Measurements from ENCODE around the gene IL24.
A peak's percentile ranks its signal among the peaks of the same experiment; 100 is the strongest.
"Not testable (repeated sequence)": the region's sequence is repeated elsewhere in the genome, so short reads cannot be mapped to it uniquely, and the experiment has no call there.

Gene IL24

GRCh38 chr1:206897175-206897574 is at the start of gene IL24:
TSS of gene IL24 (plus strand) at chr1:206897443. CDS start at chr1:206897833, 390 bp downstream.
- no peak for DNase-seq (ENCODE audit: low read depth)

GRCh38 chr1:206847946-206848345 is 49.3 kb upstream of the IL24 start:
- DNase-seq (ENCODE audit: low read depth) = no peak

DNA sequence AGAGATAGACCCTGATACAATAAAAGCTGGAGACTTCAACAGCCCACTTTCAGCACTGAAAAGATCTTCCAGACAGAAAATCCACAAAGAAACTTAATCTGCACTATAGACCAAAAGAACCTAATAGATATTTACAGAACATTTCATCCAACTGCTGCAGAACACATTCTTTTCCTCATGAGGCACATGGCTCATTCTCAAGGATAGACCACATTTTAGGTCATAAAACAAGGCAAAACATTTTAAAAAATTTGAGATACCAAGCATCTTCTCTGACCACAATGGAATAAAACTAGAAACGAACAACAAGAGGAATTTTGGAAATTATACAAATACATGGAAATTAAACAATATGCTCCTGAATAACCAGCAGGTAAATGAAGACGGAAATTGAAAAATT is 46.8 kb upstream of the IL24 start:
- no peak for DNase-seq (ENCODE audit: low read depth)

DNA sequence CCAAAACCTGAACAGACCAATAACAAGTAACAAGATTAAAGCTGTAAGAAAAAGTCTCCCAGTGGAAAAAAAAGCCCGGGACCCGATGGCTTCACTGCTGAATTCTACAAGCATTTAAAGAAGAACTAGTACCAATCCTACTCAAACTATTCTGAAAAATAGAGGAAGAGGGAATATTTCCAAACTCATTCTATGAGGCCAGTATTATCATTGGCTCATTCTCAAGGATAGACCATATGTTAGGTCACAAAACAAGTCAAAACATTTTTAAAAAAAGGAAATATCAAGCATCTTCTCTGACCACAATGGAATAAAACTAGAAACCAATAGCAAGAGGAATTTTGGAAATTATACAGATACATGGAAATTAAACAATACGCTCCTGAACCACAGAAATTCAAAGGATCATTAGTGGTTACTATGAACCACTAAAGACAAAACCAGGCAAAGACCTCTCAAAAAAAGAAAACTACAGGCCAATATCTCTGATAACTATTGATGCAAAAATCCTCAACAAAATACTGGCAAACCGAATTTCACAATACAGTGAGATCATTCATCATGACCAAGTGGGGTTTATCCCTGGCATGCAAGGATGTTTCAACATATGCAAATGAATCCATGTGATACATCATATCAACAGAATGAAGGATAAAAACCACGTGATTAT is 45.8 kb upstream of the IL24 start:
- no peak for DNase-seq (ENCODE audit: low read depth)

DNA sequence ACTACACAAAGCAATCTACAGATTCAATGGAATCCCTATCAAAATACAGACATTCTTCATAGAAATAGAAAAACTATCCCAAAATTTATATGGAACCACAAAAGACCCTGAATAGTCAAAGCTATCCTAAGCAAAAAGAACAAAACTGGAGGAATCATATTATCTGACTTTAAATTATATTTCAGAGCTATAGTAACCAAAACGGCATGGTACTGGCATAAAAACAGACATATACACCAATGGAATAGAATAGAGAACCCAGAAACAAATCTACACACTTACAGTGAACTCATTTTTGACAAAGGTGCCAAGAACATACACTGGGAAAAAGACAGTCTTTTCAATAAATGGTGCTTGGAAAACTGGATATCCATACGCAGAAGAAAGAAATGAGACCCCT is 44.6 kb upstream of the IL24 start:
- not testable (repeated sequence) for DNase-seq (ENCODE audit: low read depth)

GRCh38 chr1:206853696-206854095 is 43.5 kb upstream of the IL24 start:
- DNase-seq (ENCODE audit: low read depth) = not testable (repeated sequence)

GRCh38 chr1:206854401-206855129 is 42.7 kb upstream of the IL24 start:
- no peak for DNase-seq (ENCODE audit: low read depth)

GRCh38 chr1:206855859-206856258 is 41.4 kb upstream of the IL24 start:
- DNase-seq (ENCODE audit: low read depth) = no peak

DNA sequence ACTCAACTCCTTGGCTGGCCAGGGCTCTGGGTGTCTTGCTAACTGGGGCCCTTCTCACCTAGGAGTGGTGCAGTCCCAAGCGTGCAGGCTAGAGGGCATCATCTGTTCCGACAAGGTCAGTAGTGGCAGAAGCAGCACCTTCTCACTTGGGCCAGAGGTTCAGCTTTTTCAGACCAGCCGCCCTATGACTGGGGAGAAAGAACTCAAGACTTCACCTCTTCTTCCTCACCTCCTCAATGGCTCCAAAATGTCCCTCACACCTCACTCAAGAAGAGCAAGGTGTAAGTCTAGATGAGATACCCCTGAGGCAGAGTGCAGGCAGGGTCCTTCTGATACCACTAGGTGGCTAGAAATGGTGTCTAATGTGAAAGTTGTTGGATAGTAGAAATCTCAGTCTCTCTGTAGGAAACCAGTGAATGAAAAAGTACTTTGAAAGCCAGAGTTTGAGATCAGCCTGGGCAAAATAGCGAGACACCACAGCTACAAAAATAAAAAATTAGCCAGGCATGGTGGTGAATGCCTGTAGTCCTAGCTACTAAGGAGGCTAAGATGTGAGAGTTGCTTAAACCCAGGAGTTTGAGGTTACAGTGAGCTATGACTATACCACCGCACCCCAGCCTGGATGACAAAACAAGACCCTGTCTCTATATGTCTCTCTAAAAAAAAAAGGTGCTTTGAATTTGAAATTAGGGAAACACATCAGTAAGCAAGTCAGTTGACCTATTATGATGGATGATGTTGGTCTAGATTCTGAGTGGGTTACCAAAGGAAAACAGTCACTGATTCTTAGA is 40.4 kb upstream of the IL24 start:
- DNase-seq (ENCODE audit: low read depth) = no peak

- no peak for DNase-seq (ENCODE audit: low read depth)
Measured at GRCh38 chr1:206859082-206859521, 38.1 kb upstream of the IL24 start.

- DNase-seq (ENCODE audit: low read depth) = no peak
Measured at GRCh38 chr1:206860165-206860564, 37.1 kb upstream of the IL24 start.

- no peak for DNase-seq (ENCODE audit: low read depth)
Measured at GRCh38 chr1:206863266-206863665, 34.0 kb upstream of the IL24 start.

- peak; percentile 93 for DNase-seq (ENCODE audit: low read depth)
Measured at GRCh38 chr1:206864939-206865671, 32.1 kb upstream of the IL24 start, which contains the start of gene IL20. TSS of gene IL20 (plus strand) at chr1:206865623. CDS start at chr1:206865853, 230 bp downstream.

DNA sequence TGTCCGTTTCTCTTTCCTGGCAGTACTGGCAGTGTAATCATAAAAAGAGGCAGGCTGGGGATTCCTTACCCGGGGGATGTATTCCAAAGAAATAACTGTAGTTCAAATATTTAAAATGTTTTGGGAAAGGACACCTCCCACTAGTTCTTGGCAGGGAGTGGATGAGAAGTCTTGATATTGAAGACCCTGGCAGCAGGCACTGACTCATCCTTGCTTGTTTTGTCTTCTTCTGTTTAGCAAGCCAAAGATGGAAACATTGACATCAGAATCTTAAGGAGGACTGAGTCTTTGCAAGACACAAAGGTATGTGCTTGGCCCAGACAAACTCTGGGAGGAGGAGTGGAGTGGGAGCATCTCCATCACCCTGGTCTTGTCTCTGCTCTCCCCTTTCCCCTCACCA is 31.2 kb upstream of the IL24 start:
- DNase-seq (ENCODE audit: low read depth) = no peak

DNA sequence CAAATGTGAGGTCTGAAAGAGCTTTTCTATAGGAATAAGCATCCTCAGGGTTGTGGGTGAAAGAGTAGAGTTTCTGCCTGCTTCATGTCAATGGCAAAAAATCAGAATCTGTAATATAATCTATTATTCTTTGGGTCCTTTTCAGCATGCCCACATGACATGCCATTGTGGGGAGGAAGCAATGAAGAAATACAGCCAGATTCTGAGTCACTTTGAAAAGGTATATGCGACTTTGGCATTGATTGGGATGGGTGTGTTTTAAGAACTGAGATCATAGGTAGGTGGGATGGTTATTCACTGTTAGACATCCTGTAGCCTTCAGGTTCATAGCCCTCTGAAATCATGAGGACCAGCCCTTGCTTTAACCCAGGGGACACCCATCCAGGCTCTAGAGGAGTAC is 30.0 kb upstream of the IL24 start:
- DNase-seq (ENCODE audit: low read depth) = no peak

DNA sequence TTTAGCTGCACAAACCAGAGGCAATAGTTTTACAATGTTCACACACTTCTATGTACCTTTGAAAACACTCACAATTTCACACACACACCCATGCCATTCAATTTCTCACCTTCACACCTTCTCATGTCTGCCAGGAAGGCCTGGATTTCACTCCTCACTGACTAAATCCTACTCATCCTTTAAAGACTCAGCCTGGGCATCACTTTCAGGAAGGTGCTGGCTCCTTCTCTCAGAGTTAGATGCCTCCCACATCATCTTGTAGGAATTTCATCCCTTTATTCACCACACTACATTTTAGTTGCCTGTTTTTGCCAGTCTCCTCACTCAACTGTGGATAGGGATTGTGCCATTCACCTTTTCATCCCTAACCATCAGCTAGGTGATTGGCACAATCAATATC is 29.5 kb upstream of the IL24 start:
- no peak for DNase-seq (ENCODE audit: low read depth)

GRCh38 chr1:206868264-206868663 is 29.0 kb upstream of the IL24 start:
- DNase-seq (ENCODE audit: low read depth) = no peak

- DNase-seq (ENCODE audit: low read depth) = no peak
Measured at GRCh38 chr1:206872139-206872538, 25.1 kb upstream of the IL24 start.

DNA sequence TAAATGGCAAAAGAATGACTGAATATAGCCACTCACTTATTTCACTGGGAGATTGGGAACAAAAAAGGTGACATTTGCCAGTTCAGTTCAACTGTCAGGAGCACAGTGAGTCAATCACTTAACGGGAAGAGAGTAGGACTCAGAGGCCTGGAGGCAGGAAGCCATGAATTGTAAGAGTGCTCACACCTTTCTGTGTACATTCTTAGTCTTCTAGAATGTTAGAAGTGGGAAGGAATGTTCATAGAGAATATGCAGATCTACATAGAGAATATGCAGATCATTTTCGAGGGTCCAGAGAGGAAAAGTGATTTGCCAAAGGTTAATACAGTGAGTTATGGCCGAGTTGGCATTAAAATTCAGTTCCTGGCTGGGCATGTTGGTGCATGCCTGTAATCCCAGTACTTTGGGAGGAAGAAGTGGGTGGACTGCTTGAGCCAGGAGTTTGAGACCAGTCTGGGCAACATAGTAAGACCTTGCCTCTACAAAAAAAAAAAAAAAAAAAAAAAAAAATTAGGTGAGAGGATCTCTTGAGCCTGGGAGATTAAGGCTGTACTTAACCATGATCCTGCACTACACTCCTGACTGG is 23.5 kb upstream of the IL24 start:
- no peak for DNase-seq (ENCODE audit: low read depth)

DNA sequence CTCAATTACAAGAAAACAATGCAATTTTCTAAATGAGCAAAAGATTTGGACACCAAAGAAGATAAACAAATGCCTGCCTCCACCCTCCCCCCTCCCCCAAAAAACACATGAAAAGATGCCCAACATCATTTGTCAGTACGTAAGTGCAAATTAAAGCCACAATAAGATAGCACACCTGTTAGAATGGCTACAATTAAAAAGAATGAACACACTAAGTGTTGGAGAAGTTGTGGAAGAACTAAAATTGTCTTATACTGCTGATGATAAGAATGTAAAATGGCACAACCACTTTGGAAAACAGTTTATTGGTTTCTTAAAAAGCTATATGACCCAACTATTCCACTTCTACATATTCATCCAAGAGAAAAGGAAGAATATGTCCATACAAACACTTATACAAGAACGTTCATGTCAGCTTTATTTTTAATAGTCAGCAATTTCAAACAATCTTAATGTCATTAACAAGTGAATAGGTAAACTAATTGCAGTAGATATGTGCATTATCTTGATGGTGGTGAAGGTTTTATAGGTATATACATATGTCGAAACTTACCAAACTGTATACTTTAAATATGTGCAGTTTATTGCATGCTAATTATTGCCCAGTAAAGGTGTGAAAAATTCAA is 21.4 kb upstream of the IL24 start:
- DNase-seq (ENCODE audit: low read depth) = no peak

DNA sequence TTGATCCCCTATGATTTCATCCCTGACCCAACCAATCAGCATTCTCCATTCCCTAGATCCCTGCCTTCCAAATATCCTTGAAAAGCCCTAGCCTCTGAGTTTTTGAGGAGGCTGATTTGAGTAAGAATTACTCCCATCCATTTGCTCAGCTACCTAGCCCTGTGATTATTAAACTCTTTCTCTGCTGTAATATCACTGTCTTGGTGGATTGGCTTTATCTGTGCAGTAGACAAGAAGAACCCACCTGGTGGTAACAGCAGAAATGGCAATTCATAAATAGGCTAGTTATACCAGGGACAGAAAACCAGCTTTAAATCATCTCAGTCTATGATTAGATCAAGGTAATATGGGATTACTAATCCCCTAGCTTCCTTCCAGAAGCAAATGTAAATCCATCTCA is 18.8 kb upstream of the IL24 start:
- no peak for DNase-seq (ENCODE audit: low read depth)

All from activated T-cell treated with anti-CD3 and anti-CD28 coated beads for 1 hour (primary cell).